Activated T-cell treated with anti-CD3 and anti-CD28 coated beads for 48 hours (primary cell): ENCODE results near the gene RAD51B.

Experiments
- DNase-seq: peaks from one replicate; pipeline ENCODE4 v3.0.0-alpha.2; 2020; ENCODE audit warnings: low read depth

RAD51B gene

GRCh38 chr14:67900231-67900630 is 80.7 kb downstream of the RAD51B start:
- no peak for DNase-seq

GRCh38 chr14:67908052-67908754 is 88.6 kb downstream of the RAD51B start:
- no peak for DNase-seq

GRCh38 chr14:67911562-67911961 is 92.0 kb downstream of the RAD51B start:
- no peak for DNase-seq

- no peak for DNase-seq
Observed at GRCh38 chr14:67916430-67916829, 96.9 kb downstream of the RAD51B start.

GRCh38 chr14:67917006-67917405 is 97.4 kb downstream of the RAD51B start:
- no peak for DNase-seq

GRCh38 chr14:67918838-67919237 is 99.3 kb downstream of the RAD51B start:
- DNase-seq, result no peak

- no peak for DNase-seq
Observed at GRCh38 chr14:67919259-67920032, 99.9 kb downstream of the RAD51B start.

GRCh38 chr14:67926821-67927220 is 107.2 kb downstream of the RAD51B start:
- no peak for DNase-seq

- no peak for DNase-seq
Observed at GRCh38 chr14:67927244-67927643, 107.7 kb downstream of the RAD51B start.

- DNase-seq, result no peak
Observed at GRCh38 chr14:67928375-67928774, 108.8 kb downstream of the RAD51B start.

- DNase-seq, result no peak
Observed at GRCh38 chr14:67932708-67933246, 113.2 kb downstream of the RAD51B start.

GRCh38 chr14:67933266-67933665 is 113.7 kb downstream of the RAD51B start:
- DNase-seq, result no peak

- DNase-seq, result no peak
Observed at GRCh38 chr14:67934087-67934486, 114.5 kb downstream of the RAD51B start.

- DNase-seq, result no peak
Observed at GRCh38 chr14:67934862-67935261, 115.3 kb downstream of the RAD51B start.

GRCh38 chr14:67935371-67935770 is 115.8 kb downstream of the RAD51B start:
- no peak for DNase-seq

GRCh38 chr14:67938071-67938470 is 118.5 kb downstream of the RAD51B start:
- DNase-seq, result no peak

GRCh38 chr14:67940486-67941455 is 121.2 kb downstream of the RAD51B start:
- no peak for DNase-seq

GRCh38 chr14:67941456-67942018 is 122.0 kb downstream of the RAD51B start:
- no peak for DNase-seq

- DNase-seq, result no peak
Observed at GRCh38 chr14:67942080-67942710, 122.6 kb downstream of the RAD51B start.

GRCh38 chr14:67943947-67944346 is 124.4 kb downstream of the RAD51B start:
- peak; percentile 6 for DNase-seq

GRCh38 chr14:67944605-67945004 is 125.0 kb downstream of the RAD51B start:
- DNase-seq, result no peak
